AG09319 (cell line): Measurements from ENCODE around the gene PHACTR4.
"Not testable (repeated sequence)": the region's sequence is repeated elsewhere in the genome, so short reads cannot be mapped to it uniquely, and the experiment has no call there.

ENCODE experiments used
- DNase-seq: peaks from one replicate; pipeline ENCODE4 v3.0.0-alpha.2; 2010; ENCODE audit warnings: low read depth; ENCODE audit errors: extremely low read depth
- CTCF ChIP-seq: IDR thresholded peaks from 2 replicates; pipeline ENCODE4 v1.5.1; 2011; ENCODE audit warnings: low read depth, mild to moderate bottlenecking, inconsistent platforms, low read length, moderate library complexity

The PHACTR4 gene

GRCh38 chr1:28371010-28371377, 1.5 kb downstream of the PHACTR4 start:
- DNase-seq = no peak
- no peak for TF ChIP-seq CTCF

- DNase-seq = not testable (repeated sequence)
These were observed 3.9 kb downstream of the PHACTR4 start for GRCh38 chr1:28373450-28373849.

GRCh38 chr1:28374297-28374696, 4.8 kb downstream of the PHACTR4 start:
- DNase-seq = no peak

GRCh38 chr1:28375598-28375997, 6.1 kb downstream of the PHACTR4 start:
- not testable (repeated sequence) for DNase-seq

More at GRCh38 chr1:28374297-28374696, 4.8 kb downstream of the PHACTR4 start:
- TF ChIP-seq CTCF = no peak

- DNase-seq = not testable (repeated sequence)
These were observed 6.7 kb downstream of the PHACTR4 start for GRCh38 chr1:28376195-28376594.

- DNase-seq = no peak
- no peak for TF ChIP-seq CTCF
These were observed 9.4 kb downstream of the PHACTR4 start for GRCh38 chr1:28378906-28379305.

DNA sequence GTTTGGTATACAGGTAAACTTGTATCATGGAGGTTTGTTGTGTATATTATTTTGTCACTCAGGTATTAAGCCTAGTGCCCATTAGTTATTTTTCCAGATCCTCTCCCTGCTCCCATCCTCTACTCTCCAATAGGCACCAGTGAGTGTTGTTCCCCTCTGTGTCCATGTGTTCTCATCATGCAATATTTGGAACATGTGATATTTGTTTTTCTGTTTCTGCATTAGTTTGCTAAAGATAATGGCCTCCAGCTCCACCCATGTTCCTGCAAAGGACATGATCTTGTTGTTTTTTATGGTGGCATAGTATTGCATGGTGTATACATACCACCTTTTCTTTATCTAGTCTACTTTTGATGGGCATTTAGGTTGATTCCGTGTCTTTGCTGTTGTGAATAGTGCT, 10.9 kb downstream of the PHACTR4 start:
- TF ChIP-seq CTCF = no peak
- DNase-seq = no peak

GRCh38 chr1:28383785-28384184, 14.2 kb downstream of the PHACTR4 start:
- not testable (repeated sequence) for DNase-seq

- DNase-seq = peak; percentile 82
- TF ChIP-seq CTCF = no peak
These were observed 22.6 kb downstream of the PHACTR4 start for GRCh38 chr1:28392027-28392652.

DNA sequence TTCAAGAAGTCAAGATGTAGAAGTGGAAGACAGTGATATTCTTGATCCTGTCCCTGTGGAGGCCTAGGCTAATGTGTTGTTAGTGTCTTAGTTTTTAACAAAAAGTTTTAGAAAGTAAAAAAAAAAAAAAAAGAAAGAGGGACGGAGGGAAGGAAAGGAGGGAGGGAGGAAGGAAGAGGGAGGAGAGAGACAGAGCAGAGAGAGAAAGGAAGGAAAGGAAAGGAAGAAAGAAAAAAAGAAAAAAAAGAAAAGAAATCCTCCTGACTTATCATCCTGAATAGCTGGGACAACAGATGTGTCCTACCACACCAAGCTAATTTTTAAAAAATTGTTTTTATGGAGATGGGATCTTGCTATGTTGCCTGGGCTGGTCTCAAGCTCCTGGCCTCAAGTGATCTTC, 24.6 kb downstream of the PHACTR4 start:
- no peak for TF ChIP-seq CTCF
- no peak for DNase-seq
